ENCODE measurements around the gene TSC1.

Gene TSC1

GRCh38 chr9:132989014-132989310 lies 44.5 kb upstream of the TSC1 start:
- in situ Hi-C loops (cut with MboI; ENCODE audit: low pct_unique_long_range_greater_than_20kb, low sequenced_read_pairs, unreplicated experiment), result no loop called here
- no peak for TF ChIP-seq CTCF (IDR thresholded peaks at IDR 0.05; ENCODE audit: extremely low read depth, insufficient read depth, missing control alignments)
- no peak for DNase-seq (ENCODE audit: low spot score)

- in situ Hi-C loops (cut with MboI; ENCODE audit: low pct_unique_long_range_greater_than_20kb, low sequenced_read_pairs, unreplicated experiment), result no loop called here
- TF ChIP-seq CTCF (IDR thresholded peaks at IDR 0.05; ENCODE audit: extremely low read depth, insufficient read depth, missing control alignments), result no peak
- no peak for DNase-seq (ENCODE audit: low spot score)
Measured at GRCh38 chr9:132988244-132989013, 44.0 kb upstream of the TSC1 start.

- in situ Hi-C loops (cut with MboI; ENCODE audit: low pct_unique_long_range_greater_than_20kb, low sequenced_read_pairs, unreplicated experiment), result no loop called here
- no peak for TF ChIP-seq CTCF (IDR thresholded peaks at IDR 0.05; ENCODE audit: extremely low read depth, insufficient read depth, missing control alignments)
- no peak for DNase-seq (ENCODE audit: low spot score)
Measured at GRCh38 chr9:132986640-132987620, 42.5 kb upstream of the TSC1 start.

- no peak for DNase-seq (ENCODE audit: low spot score)
- TF ChIP-seq CTCF (IDR thresholded peaks at IDR 0.05; ENCODE audit: extremely low read depth, insufficient read depth, missing control alignments), result no peak
- in situ Hi-C loops (cut with MboI; ENCODE audit: low pct_unique_long_range_greater_than_20kb, low sequenced_read_pairs, unreplicated experiment), result no loop called here
Measured at GRCh38 chr9:132986114-132986513, 41.7 kb upstream of the TSC1 start.

DNA sequence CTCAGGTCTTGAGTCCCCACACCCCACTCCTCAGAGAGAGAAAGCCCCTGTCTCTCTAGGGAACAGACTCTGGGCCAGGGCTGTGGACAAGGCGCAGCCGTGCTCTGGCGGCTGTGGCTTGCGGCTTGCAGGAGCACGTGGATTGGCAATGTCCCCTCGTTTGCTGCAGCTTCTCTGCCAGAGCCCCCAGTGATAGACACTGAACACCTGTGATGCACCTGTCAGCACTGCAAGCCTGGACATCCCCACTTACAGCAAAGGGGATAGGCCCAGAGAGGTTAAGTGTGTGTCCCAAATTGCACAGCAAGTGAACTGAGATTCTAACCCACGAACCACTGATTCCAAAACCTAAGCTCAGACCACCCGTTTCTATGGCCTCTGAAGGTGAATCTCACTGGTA lies 41.1 kb upstream of the TSC1 start:
- DNase-seq (ENCODE audit: low spot score), result no peak
- in situ Hi-C loops (cut with MboI; ENCODE audit: low pct_unique_long_range_greater_than_20kb, low sequenced_read_pairs, unreplicated experiment), result no loop called here
- no peak for TF ChIP-seq CTCF (IDR thresholded peaks at IDR 0.05; ENCODE audit: extremely low read depth, insufficient read depth, missing control alignments)

DNA sequence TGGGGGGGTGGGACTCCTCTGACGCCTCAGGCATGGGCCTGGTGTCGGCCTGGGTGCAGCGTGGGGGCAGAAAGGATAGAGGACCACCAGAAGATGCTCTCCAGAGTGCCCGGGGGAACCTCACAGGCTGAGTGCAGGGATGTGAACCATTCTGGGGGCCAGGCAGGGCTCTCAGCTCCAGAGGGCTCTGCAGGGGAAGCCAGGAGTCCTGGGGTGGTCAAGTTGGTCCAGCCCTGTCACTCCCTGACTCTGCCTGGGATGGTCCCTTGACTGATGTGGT lies 40.6 kb upstream of the TSC1 start:
- no peak for DNase-seq (ENCODE audit: low spot score)
- in situ Hi-C loops (cut with MboI; ENCODE audit: low pct_unique_long_range_greater_than_20kb, low sequenced_read_pairs, unreplicated experiment), result no loop called here

More for the DNA sequence above, 40.6 kb upstream of the TSC1 start:
- no peak for TF ChIP-seq CTCF (IDR thresholded peaks at IDR 0.05; ENCODE audit: extremely low read depth, insufficient read depth, missing control alignments)

Measured in GM13977 (cell line).